Subcutaneous adipose tissue (tissue), 4 donors: ENCODE data around the gene SERPINB11. TPM values are rescaled to one million over a fixed set of nuclear protein-coding genes. Genes with fewer than 3 reads are reported as not detected.

Source experiments
- total RNA-seq, 4 donors: library from RNA; depleted of rRNA; stranded (reverse); fragments of >200 nt; gene quantifications; one replicate each; pipeline ENCODE4 v1.1.0, GENCODE V29; 2016
- TF ChIP-seq, protein P1 (sequence below): fragments of 450-650 bp; IDR thresholded peaks from one replicate; pipeline ENCODE4 v1.5.1; 2016; ENCODE audit warnings: low read depth, mild to moderate bottlenecking, control low read depth, antibody characterized with exemption, moderate library complexity

SERPINB11 gene
- total RNA-seq, 4 donors from 2014 or later = not detected

DNA sequence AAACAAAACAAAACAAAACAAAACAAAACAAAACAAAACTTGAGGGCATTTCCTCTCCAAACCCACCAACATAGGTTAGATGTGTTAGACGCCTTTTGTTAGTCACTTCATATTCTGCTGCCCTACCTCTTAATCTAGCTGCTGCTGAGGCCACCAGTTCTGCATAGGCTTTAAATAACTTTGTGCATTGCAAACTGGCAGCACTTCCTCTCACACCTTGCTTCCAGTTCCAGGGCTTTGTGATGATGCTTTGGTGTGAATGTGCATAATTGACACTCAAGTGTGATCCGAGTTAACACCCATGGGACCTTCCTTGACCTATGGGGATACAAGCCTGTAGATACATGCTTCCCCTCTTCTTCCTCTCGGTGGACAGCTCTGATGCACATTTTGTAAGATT lies 2.3 kb upstream of the SERPINB11 start:
- TF ChIP-seq, protein P1, sequence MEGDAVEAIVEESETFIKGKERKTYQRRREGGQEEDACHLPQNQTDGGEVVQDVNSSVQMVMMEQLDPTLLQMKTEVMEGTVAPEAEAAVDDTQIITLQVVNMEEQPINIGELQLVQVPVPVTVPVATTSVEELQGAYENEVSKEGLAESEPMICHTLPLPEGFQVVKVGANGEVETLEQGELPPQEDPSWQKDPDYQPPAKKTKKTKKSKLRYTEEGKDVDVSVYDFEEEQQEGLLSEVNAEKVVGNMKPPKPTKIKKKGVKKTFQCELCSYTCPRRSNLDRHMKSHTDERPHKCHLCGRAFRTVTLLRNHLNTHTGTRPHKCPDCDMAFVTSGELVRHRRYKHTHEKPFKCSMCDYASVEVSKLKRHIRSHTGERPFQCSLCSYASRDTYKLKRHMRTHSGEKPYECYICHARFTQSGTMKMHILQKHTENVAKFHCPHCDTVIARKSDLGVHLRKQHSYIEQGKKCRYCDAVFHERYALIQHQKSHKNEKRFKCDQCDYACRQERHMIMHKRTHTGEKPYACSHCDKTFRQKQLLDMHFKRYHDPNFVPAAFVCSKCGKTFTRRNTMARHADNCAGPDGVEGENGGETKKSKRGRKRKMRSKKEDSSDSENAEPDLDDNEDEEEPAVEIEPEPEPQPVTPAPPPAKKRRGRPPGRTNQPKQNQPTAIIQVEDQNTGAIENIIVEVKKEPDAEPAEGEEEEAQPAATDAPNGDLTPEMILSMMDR = no peak

GRCh38 chr18:63701952-63702351 lies 808 bp upstream of the SERPINB11 start:
- TF ChIP-seq, protein P1 = no peak

GRCh38 chr18:63705401-63705800 lies 2.6 kb downstream of the SERPINB11 start:
- TF ChIP-seq, protein P1 = no peak

DNA sequence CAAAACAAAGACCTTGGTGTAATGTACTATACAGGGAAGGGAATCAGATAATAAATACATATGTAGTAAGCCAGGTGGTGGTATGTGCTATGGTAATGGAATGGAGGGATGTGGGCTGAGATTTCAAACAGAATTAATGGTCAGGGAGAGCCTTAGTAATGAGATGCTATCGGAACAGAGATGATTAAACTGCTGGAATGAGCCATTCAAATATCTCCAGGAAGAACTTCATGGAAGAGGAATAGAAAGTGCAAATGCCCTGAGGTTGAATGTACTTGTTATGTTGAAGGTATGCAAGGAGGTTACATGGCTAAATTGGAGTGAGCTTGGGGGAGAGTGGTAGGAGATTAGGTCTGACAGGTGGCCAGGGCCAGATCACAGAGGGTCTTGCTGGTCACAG lies 5.1 kb downstream of the SERPINB11 start:
- TF ChIP-seq, protein P1 = no peak

DNA sequence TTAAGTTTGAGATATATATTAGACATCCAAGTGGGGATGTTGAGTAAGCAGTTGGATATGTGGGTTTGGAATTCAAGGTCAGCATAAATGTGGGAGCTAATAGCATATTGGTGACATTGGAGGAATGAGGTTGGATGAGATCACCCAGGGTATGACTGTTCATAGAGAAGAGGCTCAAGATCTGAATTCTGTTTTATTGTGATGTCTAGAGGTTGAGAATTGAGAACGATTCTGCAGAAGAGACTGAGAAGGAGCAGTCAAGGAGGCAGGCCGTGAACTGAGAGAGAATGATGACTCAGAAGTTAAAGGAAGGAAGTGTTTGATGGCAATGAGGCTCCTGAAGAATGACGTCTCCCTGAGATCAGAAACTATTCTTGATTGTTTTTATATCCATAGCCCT lies 5.9 kb downstream of the SERPINB11 start:
- TF ChIP-seq, protein P1 = no peak

- TF ChIP-seq, protein P1 = no peak
Observed at GRCh38 chr18:63725682-63726480, 23.1 kb downstream of the SERPINB11 start.

DNA sequence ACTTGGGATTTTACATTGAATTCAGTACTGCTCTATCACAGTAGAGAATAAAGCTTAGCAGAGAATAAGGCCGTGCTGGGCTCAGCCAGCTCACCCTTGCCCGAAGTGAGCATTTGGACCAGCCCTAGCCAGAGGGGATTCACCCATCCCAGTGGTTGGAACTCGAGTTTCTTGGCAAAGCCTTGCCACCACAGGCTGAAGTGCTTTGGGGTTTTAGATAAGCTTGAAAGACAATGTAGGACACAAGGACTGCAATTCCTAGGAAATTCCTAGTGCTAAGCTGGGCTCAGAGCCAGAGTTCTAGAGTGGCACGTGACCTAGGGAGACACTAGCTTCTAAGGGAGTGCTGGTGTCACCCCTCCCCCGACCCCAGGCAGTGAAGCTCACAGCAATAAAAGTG lies 28.0 kb downstream of the SERPINB11 start:
- TF ChIP-seq, protein P1 = no peak
